Neural cell (in vitro differentiated cells): ENCODE data around the gene TMEM202. TPM values are rescaled to one million over a fixed set of nuclear protein-coding genes. Genes with fewer than 3 reads are reported as not detected.

Experiments used
- H2AFZ ChIP-seq: fragments of 200-600, 300-800 bp; sonication (generic), shearing (Covaris generic); 2 replicates; pipeline ENCODE4 v1.6.0; 2014; ENCODE audit warnings: low read depth, mild to moderate bottlenecking, antibody characterized with exemption, low read length, moderate library complexity
- H3F3A ChIP-seq: fragments of 200-600 bp; shearing (Covaris generic); 2 replicates; pipeline ENCODE4 v1.6.1; 2016; ENCODE audit warnings: mild to moderate bottlenecking, moderate library complexity, mixed read lengths, antibody characterized with exemption, low read length; ENCODE audit not compliant: insufficient read depth, poor library complexity, severe bottlenecking
- H3K27ac ChIP-seq: fragments of 200-600, 300-800 bp; sonication (generic), shearing (Covaris generic); 2 replicates; pipeline ENCODE4 v1.5.1; 2014; ENCODE audit warnings: mild to moderate bottlenecking, low read length, moderate library complexity
- H3K27me3 ChIP-seq: fragments of 300-800, 200-600 bp; sonication (generic), shearing (Covaris generic); 2 replicates; pipeline ENCODE4 v1.6.0; 2014; ENCODE audit warnings: mild to moderate bottlenecking, low read depth, low read length, moderate library complexity; ENCODE audit not compliant: insufficient read depth
- H3K36me3 ChIP-seq: fragments of 300-800, 200-600 bp; sonication (generic), shearing (Covaris generic); 2 replicates; pipeline ENCODE4 v1.5.1; 2014; ENCODE audit warnings: mild to moderate bottlenecking, antibody characterized with exemption, low read length, moderate library complexity; ENCODE audit not compliant: insufficient read depth
- H3K4me2 ChIP-seq: fragments of 300-800, 200-600 bp; sonication (generic), shearing (Covaris generic); 2 replicates; pipeline ENCODE4 v1.6.0; 2014; ENCODE audit warnings: mild to moderate bottlenecking, low read length
- H3K4me3 ChIP-seq: fragments of 300-800, 200-600 bp; sonication (generic), shearing (Covaris generic); 2 replicates; pipeline ENCODE4 v1.5.1; 2014; ENCODE audit warnings: mild to moderate bottlenecking, low read length, moderate library complexity
- H3K79me2 ChIP-seq: fragments of 200-600 bp; shearing (Covaris generic); replicated peaks from 2 replicates; pipeline ENCODE4 v1.6.0; 2014; ENCODE audit warnings: mild to moderate bottlenecking, low read length, moderate library complexity; ENCODE audit not compliant: insufficient read depth
- H3K9ac ChIP-seq: fragments of 300-800, 200-600 bp; sonication (generic), shearing (Covaris generic); 2 replicates; pipeline ENCODE4 v1.6.1; 2016; ENCODE audit warnings: mild to moderate bottlenecking, low read length, mixed read lengths
- H3K9me2 ChIP-seq: fragments of 200-600 bp; shearing (Covaris generic); 2 replicates; pipeline ENCODE4 v1.6.1; 2016; ENCODE audit warnings: mild to moderate bottlenecking, low read length, mixed read lengths; ENCODE audit not compliant: insufficient read depth
- H3K9me3 ChIP-seq: fragments of 200-600, 300-800 bp; sonication (generic), shearing (Covaris generic); 2 replicates; pipeline ENCODE4 v1.6.1; 2016; ENCODE audit warnings: mild to moderate bottlenecking, mixed run types, low read length, moderate library complexity, mixed read lengths
- H4K20me1 ChIP-seq: fragments of 200-600 bp; shearing (Covaris generic); 2 replicates; pipeline ENCODE4 v1.6.1; 2016; ENCODE audit warnings: mild to moderate bottlenecking, mixed run types; ENCODE audit not compliant: insufficient read depth
- CTCF ChIP-seq: fragments of 450-650 bp; IDR thresholded peaks from 2 replicates; pipeline ENCODE4 v1.5.1; 2014; ENCODE audit warnings: antibody characterized with exemption, mild to moderate bottlenecking, moderate library complexity; ENCODE audit not compliant: poor library complexity, severe bottlenecking
- EP300 ChIP-seq: fragments of 450-650 bp; conservative IDR thresholded peaks from 2 replicates; pipeline ENCODE4 v1.6.1; 2014; ENCODE audit warnings: antibody characterized with exemption, mild to moderate bottlenecking, moderate library complexity; ENCODE audit not compliant: poor library complexity, severe bottlenecking
- EZH2 ChIP-seq: fragments of 200-600, 300-800 bp; shearing (Covaris generic), sonication (generic); IDR thresholded peaks from 2 replicates; pipeline ENCODE4 v1.6.1; 2014; ENCODE audit warnings: antibody characterized with exemption, low read length, borderline replicate concordance, mild to moderate bottlenecking; ENCODE audit not compliant: insufficient read depth, poor library complexity, severe bottlenecking
- MXI1 ChIP-seq: fragments of 450-650 bp; conservative IDR thresholded peaks from 2 replicates; pipeline ENCODE4 v1.6.1; 2014; ENCODE audit warnings: antibody characterized with exemption, mild to moderate bottlenecking; ENCODE audit not compliant: poor library complexity, severe bottlenecking
- POLR2AphosphoS5 ChIP-seq: IDR thresholded peaks from 2 replicates; pipeline ENCODE4 v1.6.1; 2012
- RAD21 ChIP-seq: fragments of 450-650 bp; conservative IDR thresholded peaks from 2 replicates; pipeline ENCODE4 v1.6.1; 2014; ENCODE audit warnings: antibody characterized with exemption, mild to moderate bottlenecking, moderate library complexity
- REST ChIP-seq: IDR thresholded peaks from 2 replicates; pipeline ENCODE4 v1.6.1; 2012; ENCODE audit warnings: borderline replicate concordance
- SMC3 ChIP-seq: fragments of 450-650 bp; conservative IDR thresholded peaks from 2 replicates; pipeline ENCODE4 v1.6.1; 2014; ENCODE audit warnings: antibody characterized with exemption, mild to moderate bottlenecking, moderate library complexity; ENCODE audit not compliant: poor library complexity
- TAF1 ChIP-seq: IDR thresholded peaks from 2 replicates; pipeline ENCODE4 v1.6.1; 2012; ENCODE audit warnings: low read depth
- polyA plus RNA-seq: library from polyadenylated mRNA; depleted of rRNA; stranded (reverse); fragments of >200 nt; gene quantifications from 2 replicates; pipeline ENCODE4 v1.2.3, GENCODE V29; 2014

Gene TMEM202
- polyA plus RNA-seq, 1 donor from 2014 or later = not detected

GRCh38 chr15:72358650-72359171 lies 39.4 kb upstream of the TMEM202 start:
- Histone ChIP-seq H3K27ac (no peak overlapping the region), H3K4me2 (no peak overlapping the region), H4K20me1 (no peaks in the 10 kb centered on the region), H3K36me3 (no peaks in the 10 kb centered on the region), H3K9me3 (no peaks in the 10 kb centered on the region), H3K4me3 (no peak overlapping the region), H3K9ac (no peak overlapping the region), H3K9me2 (no peaks in the 10 kb centered on the region), H3K27me3 (no peaks in the 10 kb centered on the region), H2AFZ (no peak overlapping the region), H3K79me2 (peaks cover 6% of the 10 kb centered on the region), H3F3A (no peaks in the 10 kb centered on the region)
- no peak for TF ChIP-seq CTCF
- TF ChIP-seq RAD21 = no peak
- TF ChIP-seq EP300 = no peak
- TF ChIP-seq REST = no peak

- H3K4me3 ChIP-seq = no peak overlapping the region
- no peaks in the 10 kb centered on the region for H3F3A ChIP-seq
- no peaks in the 10 kb centered on the region for H3K9me2 ChIP-seq
Observed at GRCh38 chr15:72361176-72361575, 36.9 kb upstream of the TMEM202 start.

More at GRCh38 chr15:72361176-72361575, 36.9 kb upstream of the TMEM202 start:
- Histone ChIP-seq H3K27me3 (no peaks in the 10 kb centered on the region), H3K36me3 (no peaks in the 10 kb centered on the region), H3K9ac (no peak overlapping the region), H4K20me1 (no peaks in the 10 kb centered on the region), H3K79me2 (peaks cover 12% of the 10 kb centered on the region), H2AFZ (no peak overlapping the region), H3K4me2 (no peak overlapping the region), H3K27ac (no peak overlapping the region), H3K9me3 (no peaks in the 10 kb centered on the region)
- TF ChIP-seq RAD21 (no peak), POLR2AphosphoS5 (no peak), TAF1 (no peak), CTCF (no peak), EZH2 (no peak), MXI1 (no peak), SMC3 (no peak), REST (no peak), EP300 (no peak)
